ENCODE measurements around the gene QRFP.

QRFP gene

GRCh38 chr9:130933114-130934046, 36.8 kb upstream of the QRFP start:
- no peak for DNase-seq (ENCODE audit: low spot score)

DNA sequence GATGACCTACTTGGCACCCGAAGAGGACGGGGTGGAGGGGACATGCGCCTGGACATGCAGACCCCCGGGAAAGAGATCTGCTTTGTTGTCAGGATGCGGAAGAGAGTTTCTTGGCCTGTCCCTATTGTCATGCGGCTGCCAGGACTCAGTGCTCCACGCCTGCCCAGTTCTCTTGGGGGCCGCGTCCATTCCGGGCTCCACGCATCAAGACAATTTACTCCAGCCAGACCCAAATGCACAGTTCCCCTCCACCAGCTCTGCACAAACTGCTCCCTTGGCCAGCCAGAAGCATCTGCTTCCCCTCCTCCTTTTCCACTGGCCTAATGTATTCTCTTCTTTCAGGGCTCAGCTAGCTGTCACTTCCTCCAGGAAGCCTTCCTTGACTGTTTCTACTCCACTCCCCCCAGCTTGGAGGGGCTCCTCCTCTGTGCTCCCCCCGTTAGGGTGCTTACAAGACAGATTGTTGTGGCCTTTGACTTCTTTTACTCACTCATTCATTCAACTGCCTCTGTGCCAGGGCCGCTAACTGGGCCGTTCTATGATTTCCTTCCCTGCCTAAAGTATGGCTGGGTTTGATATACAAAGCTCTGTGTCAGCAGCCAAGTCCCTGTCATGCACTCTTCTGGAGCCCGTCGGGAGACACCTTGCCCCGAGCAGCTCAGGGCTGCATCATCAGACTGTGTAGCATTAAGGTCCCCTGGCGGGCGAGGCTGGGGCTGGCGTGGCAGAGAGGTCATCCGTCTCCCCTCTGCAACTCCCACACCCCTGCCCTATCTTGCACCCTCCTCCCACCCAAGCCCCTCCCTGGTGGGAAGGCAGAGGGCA, 35.9 kb upstream of the QRFP start:
- DNase-seq (ENCODE audit: low spot score), result no peak

DNA sequence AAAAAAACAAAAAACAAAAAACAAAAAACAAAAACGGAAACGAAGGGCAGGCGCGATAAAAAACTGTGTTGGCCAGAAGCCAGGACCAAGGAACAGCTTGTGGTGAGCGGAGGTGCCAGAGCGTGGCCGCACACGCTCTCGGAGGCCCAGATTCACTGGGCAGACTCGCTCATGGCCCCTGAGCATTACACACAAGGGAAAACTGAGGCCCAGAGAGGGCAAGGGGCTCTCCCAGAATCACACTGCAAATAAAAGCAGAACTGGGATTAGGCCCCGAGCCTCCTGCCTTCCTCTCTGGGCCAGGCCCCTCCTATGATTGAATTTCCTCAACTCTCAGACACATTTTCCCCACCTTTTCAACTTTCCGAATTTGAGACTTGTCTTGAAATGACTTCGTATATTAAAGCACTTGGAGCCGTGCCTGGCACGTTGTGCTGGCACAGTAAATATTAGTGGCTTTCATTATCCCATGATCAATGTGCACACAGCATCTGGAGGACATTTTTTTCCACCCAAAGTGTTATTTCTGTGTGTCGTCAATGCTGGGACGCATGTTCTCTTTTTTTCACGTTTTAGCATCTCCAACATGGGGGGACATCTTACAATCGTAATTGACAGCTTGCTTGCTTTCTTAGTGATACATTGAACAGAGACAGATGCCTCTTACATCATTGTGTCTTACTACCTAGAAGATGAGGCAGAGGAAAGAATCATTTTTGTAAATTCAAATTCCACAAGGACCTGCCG, 35.1 kb upstream of the QRFP start:
- no peak for DNase-seq (ENCODE audit: low spot score)

- no peak for DNase-seq (ENCODE audit: low spot score)
Measured at GRCh38 chr9:130930804-130931349, 34.3 kb upstream of the QRFP start.

GRCh38 chr9:130930132-130930803, 33.7 kb upstream of the QRFP start:
- DNase-seq (ENCODE audit: low spot score), result no peak

DNA sequence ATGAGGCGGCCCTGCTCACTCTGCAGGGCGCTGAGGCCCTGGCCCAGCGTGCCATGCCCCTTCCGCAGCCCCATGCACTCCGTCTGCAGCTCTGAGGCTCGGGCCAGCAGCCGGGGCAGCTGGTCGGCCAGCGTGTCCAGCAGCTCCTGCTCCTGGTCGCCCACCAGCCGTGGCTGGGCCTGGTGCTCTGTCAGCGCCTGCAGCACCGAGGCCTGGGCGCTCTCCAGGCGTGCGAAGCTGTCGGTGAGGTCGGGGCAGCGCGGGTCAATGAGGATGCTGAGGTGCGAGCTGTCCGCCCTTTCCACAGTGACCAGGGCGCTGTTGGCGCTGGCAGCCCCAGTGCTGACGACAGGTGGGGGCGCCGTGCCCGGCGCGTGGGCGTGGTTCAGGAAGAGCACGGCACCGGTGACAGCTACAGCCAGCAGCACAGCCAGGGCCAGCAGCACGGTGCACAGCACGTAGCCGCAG, 33.0 kb upstream of the QRFP start:
- no peak for DNase-seq (ENCODE audit: low spot score)

- DNase-seq (ENCODE audit: low spot score), result peak; percentile 80
Measured at GRCh38 chr9:130927995-130928900, 31.6 kb upstream of the QRFP start.

GRCh38 chr9:130927338-130927737, 30.7 kb upstream of the QRFP start:
- DNase-seq (ENCODE audit: low spot score), result no peak

- no peak for DNase-seq (ENCODE audit: low spot score)
Measured at GRCh38 chr9:130925050-130925678, 28.6 kb upstream of the QRFP start.

DNA sequence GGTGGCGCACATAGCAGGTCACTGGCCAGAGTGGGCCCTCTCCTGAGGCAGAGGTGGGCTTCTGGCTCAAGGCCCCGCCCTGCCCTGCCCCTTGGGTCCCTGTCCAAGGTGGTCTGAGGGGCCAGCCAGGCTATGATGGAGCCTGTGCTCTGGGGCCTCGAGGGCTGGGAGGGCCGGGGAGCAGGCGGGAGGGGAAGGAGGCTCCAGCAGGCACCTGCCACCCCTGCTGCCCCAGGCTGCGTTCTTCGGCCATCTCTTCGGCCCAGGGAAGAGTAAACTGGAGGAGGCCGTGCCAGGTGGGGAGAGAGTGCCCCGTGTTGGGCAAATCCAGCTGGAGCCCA, 27.8 kb upstream of the QRFP start:
- no peak for DNase-seq (ENCODE audit: low spot score)

GRCh38 chr9:130923611-130924447, 27.2 kb upstream of the QRFP start:
- DNase-seq (ENCODE audit: low spot score), result no peak

DNA sequence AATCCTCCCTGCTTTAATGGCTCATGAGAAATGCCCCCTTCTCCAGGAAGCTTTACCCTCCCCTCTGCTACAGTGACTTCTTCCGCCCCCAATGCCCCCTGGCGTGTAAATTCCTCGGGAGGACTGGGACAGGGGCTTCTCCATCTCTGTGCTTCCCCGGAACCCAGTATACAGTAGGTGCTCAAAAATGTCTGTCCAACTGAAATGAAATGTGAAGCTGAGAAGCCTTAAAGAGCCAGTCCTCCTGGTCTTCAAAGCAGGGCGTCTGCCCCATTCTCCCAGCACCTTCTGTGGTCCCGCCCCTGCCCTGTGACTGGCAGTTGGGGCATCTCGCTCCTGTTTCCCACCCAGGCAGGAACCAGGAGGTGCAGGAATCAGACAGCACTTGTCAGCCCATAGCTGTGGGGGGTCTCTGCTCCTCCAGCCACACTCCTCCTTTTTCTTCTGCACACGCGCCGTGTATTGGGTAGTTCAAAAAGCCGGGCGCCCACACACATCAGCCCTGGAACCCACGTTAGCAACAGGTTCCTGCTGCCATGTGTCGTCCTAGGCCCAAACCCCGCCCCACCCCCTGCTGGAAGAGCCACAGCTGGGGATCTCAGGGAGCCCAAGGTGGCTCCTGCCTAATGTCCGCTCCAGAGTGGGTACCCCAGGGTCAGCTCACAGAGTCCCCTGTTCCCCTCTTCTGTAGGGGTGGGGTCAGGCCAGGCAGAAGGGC, 26.4 kb upstream of the QRFP start:
- DNase-seq (ENCODE audit: low spot score), result no peak

- no peak for DNase-seq (ENCODE audit: low spot score)
Measured at GRCh38 chr9:130921989-130922892, 25.6 kb upstream of the QRFP start.

- no peak for DNase-seq (ENCODE audit: low spot score)
Measured at GRCh38 chr9:130921300-130921988, 24.8 kb upstream of the QRFP start.

GRCh38 chr9:130920762-130921299, 24.2 kb upstream of the QRFP start:
- DNase-seq (ENCODE audit: low spot score), result no peak

GRCh38 chr9:130920233-130920632, 23.6 kb upstream of the QRFP start:
- DNase-seq (ENCODE audit: low spot score), result no peak

All from SW480 (cell line).